K562 (cell line): ENCODE results near the gene DEDD2. TPM values are rescaled to one million over a fixed set of nuclear protein-coding genes. Genes with fewer than 3 reads are reported as not detected.

Experiments used
- ATF1 ChIP-seq, 2 experiments: fragments of 450-650 bp in 1 of 2; IDR thresholded peaks; 2 replicates each; pipeline ENCODE4 v1.6.1; 2016; ENCODE audit warnings: missing compliant biosample characterization in 1 of 2, missing genetic modification characterization in 1 of 2
- ATF2 ChIP-seq: sonication (generic); formaldehyde crosslinking; IDR thresholded peaks from 2 replicates; pipeline ENCODE4 v1.8.1; 2022; ENCODE audit warnings: missing genetic modification reagents
- CHAMP1 ChIP-seq: fragments of 450-650 bp; IDR thresholded peaks from 2 replicates; pipeline ENCODE4 v1.6.1; 2016; ENCODE audit warnings: mild to moderate bottlenecking
- CREB1 ChIP-seq, 2 experiments: sonication (generic) in 1 of 2; formaldehyde crosslinking in 1 of 2; IDR thresholded peaks; 2 replicates each; pipeline versions ENCODE4 v1.6.1 to v1.8.0; 2012 to 2022; ENCODE audit warnings: inconsistent platforms in 1 of 2, mild to moderate bottlenecking in 1 of 2, missing genetic modification reagents in 1 of 2, moderate library complexity in 1 of 2
- CXXC5 ChIP-seq: fragments of 250-450 bp; sonication (Bioruptor Pico); IDR thresholded peaks from 2 replicates; pipeline ENCODE4 v1.8.0; 2022; ENCODE audit warnings: inconsistent platforms, mild to moderate bottlenecking, moderate library complexity
- E2F6 ChIP-seq, 2 experiments: IDR thresholded peaks; 2 replicates each; pipeline ENCODE4 v1.6.1; 2011; ENCODE audit warnings: borderline replicate concordance in 1 of 2, control low read depth in 1 of 2, low read depth in 1 of 2, low read length in 1 of 2, mild to moderate bottlenecking in 1 of 2, mixed read lengths in 1 of 2, moderate library complexity in 1 of 2; ENCODE audit not compliant: insufficient read depth in 1 of 2, insufficient read length in 1 of 2, poor library complexity in 1 of 2, severe bottlenecking in 1 of 2; ENCODE audit errors: extremely low read depth in 1 of 2
- KDM1A ChIP-seq, 2 experiments: fragments of 450-650 bp; IDR thresholded peaks; 2 replicates each; pipeline ENCODE4 v1.6.1; 2016; ENCODE audit warnings: mild to moderate bottlenecking in 2 of 2
- NR0B1 ChIP-seq: fragments of 450-650 bp; IDR thresholded peaks from one replicate; pipeline ENCODE4 v1.6.1; 2018; ENCODE audit warnings: mild to moderate bottlenecking, moderate library complexity; ENCODE audit not compliant: partially characterized antibody
- NRF1 ChIP-seq, 2 experiments: fragments of 450-650 bp; IDR thresholded peaks in 1 of 2; conservative IDR thresholded peaks in 1 of 2; 2 replicates each; pipeline ENCODE4 v1.6.1; 2014; ENCODE audit warnings: mild to moderate bottlenecking in 2 of 2
- RAD21 ChIP-seq, 2 experiments: fragments of 250-450 bp in 1 of 2; fragments of 450-650 bp in 1 of 2; sonication (Bioruptor Pico) in 1 of 2; formaldehyde crosslinking in 1 of 2; IDR thresholded peaks in 1 of 2; conservative IDR thresholded peaks in 1 of 2; 2 replicates each; pipeline versions ENCODE4 v1.4.0 to v1.8.0; 2020 to 2022; ENCODE audit warnings: mild to moderate bottlenecking in 2 of 2, moderate library complexity in 1 of 2
- RB1 ChIP-seq: fragments of 450-650 bp; IDR thresholded peaks from 2 replicates; pipeline ENCODE4 v1.6.1; 2017; ENCODE audit warnings: low read depth, mild to moderate bottlenecking
- RBM22 ChIP-seq: fragments of 200-400 bp; formaldehyde crosslinking; IDR thresholded peaks from 2 replicates; pipeline ENCODE4 v1.6.1; 2018; ENCODE audit warnings: low read length, low read depth; ENCODE audit not compliant: poor library complexity, severe bottlenecking
- RFX1 ChIP-seq: fragments of 450-650 bp; IDR thresholded peaks from 2 replicates; pipeline ENCODE4 v1.6.1; 2016; ENCODE audit warnings: mild to moderate bottlenecking, moderate library complexity
- RNF219 ChIP-seq: fragments of 250-450 bp; sonication (Bioruptor Pico); IDR thresholded peaks from 2 replicates; pipeline ENCODE4 v1.5.0; 2022; ENCODE audit warnings: mild to moderate bottlenecking
- ZNF282 ChIP-seq: sonication (generic); formaldehyde crosslinking; IDR thresholded peaks from 2 replicates; pipeline ENCODE4 v1.8.1; 2023; ENCODE audit warnings: missing genetic modification reagents
- polyA plus RNA-seq, 8 experiments: library from polyadenylated mRNA; depleted of rRNA in 4 of 8; stranded (reverse) in 5 of 8; unstranded in 3 of 8; fragments of >200 nt; fragmentation: Nextera tagmentation in 2 of 8; fragmentation: Illumina TruSeq in 1 of 8; extraction: Ambion mirVana in 2 of 8; extraction: Trizol in 1 of 8; gene quantifications; 2 replicates each; pipeline versions ENCODE4 v1.2.1 to v1.2.3, GENCODE V29; 2011 to 2014; ENCODE audit warnings: inconsistent platforms in 1 of 8, missing spikeins in 1 of 8
- total RNA-seq, 7 experiments: library from RNA; depleted of rRNA in 6 of 7; stranded (reverse); fragments of >200 nt in 6 of 7; fragmentation: Illumina TruSeq in 2 of 7; extraction: Trizol in 2 of 7; gene quantifications; 2 replicates each; pipeline versions ENCODE4 v1.2.1 to v1.2.3, GENCODE V29; 2011 to 2021; ENCODE audit warnings: low replicate concordance in 1 of 7

The DEDD2 gene
- total and polyA plus RNA-seq, 9 of the 15 experiments (the other 6 are each of a cell fraction or from before 2014, with no cell fraction given): 4.3 to 43.0 (median 29.2) TPM

GRCh38 chr19:42176990-42177685 is 40.3 kb downstream of the DEDD2 start (continued):
- TF ChIP-seq RNF219 (CRISPR knock-in tag) (no peak), ATF2 (no peak), E2F6 (IDR thresholded peaks at IDR 0.05; ENCODE audit: borderline replicate concordance in 1 of 2, extremely low read depth in 1 of 2, insufficient read depth in 1 of 2, insufficient read length in 1 of 2, low read depth in 1 of 2, low read length in 1 of 2, poor library complexity in 1 of 2, severe bottlenecking in 1 of 2) (peak in 1 of 2 experiments; percentile 12), RBM22 (peak; percentile 34), ZNF282 (CRISPR knock-in tag) (peak; percentile 57; the same call in 1 of the 2 replicates), NRF1 (conservative IDR thresholded peaks at IDR 0.05 in 1 of 2, IDR thresholded peaks at IDR 0.05 in 1 of 2) (peak in 1 of 2 experiments; percentile 43; a peak in 2 of 4 replicates), CHAMP1 (no peak), CXXC5 (peak; percentile 32; the same call in 1 of the 2 replicates), ATF1 (CRISPR knock-in tag; IDR thresholded peaks at IDR 0.05) (no peak), ATF1 (tag; IDR thresholded peaks at IDR 0.05) (0 out of 2 replicates have a peak, but pooled peaks have one; percentile 12), NR0B1 (no peak), RAD21 (CRISPR knock-in tag; conservative IDR thresholded peaks at IDR 0.05 in 1 of 2, IDR thresholded peaks at IDR 0.05 in 1 of 2) (0 out of 4 replicates have a peak, but pooled peaks of 1 of the 2 experiments have one; percentile 3), RB1 (0 out of 2 replicates have a peak, but pooled peaks have one; percentile 25), RFX1 (peak; percentile 71), KDM1A (IDR thresholded peaks at IDR 0.05) (peak in 1 of 2 experiments; percentile 9; a peak in 1 of 4 replicates), CREB1 (IDR thresholded peaks at IDR 0.05) (0 out of 2 replicates have a peak, but pooled peaks have one; percentile 23), CREB1 (CRISPR knock-in tag; IDR thresholded peaks at IDR 0.05) (peak; percentile 47; the same call in 1 of the 2 replicates)
